Measurements from ENCODE around the gene PLCB4. TPM values are rescaled to one million over a fixed set of nuclear protein-coding genes. Genes with fewer than 3 reads are reported as not detected.
A peak's percentile ranks its signal among the peaks of the same experiment; 100 is the strongest.

The PLCB4 gene
- total RNA-seq, 1 experiment from 2014 or later: 0.91 TPM

DNA sequence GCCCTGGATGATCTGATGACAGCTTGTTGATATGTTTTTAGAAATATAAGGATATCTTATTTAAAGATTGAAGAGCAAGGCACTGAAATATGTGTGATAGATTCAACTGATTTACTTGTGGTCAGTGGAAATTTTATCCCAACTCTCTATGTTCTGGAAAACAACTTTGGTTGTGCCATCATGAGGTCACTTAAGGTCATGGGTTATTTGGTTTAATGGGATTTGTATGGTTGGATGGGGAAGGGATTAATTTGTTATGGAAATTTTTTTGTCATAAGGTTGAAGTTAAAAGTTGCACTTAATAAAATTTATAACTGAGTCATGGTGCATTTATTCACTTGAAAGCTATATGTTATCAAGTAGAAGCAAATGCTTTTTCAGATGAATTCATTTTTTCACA, 231.2 kb downstream of the PLCB4 start:
- H3K4me1 Mint-ChIP-seq (ENCODE audit: insufficient read depth, unreplicated experiment): peaks cover 19% of the 10 kb centered on the region
- BruUV-seq (replicated peaks): no TSS peak
- no peaks in the 10 kb centered on the region for H3K27me3 Mint-ChIP-seq (ENCODE audit: insufficient read depth, unreplicated experiment)

GRCh38 chr20:9300534-9300933, 231.6 kb downstream of the PLCB4 start:
- H3K27ac Mint-ChIP-seq (ENCODE audit: low read depth, unreplicated experiment): peak overlapping the region; percentile 36
- no TSS peak for BruUV-seq (replicated peaks)
- H3K9me3 Mint-ChIP-seq (ENCODE audit: unreplicated experiment): peaks cover 8% of the 10 kb centered on the region
- H3K4me3 Mint-ChIP-seq (ENCODE audit: unreplicated experiment): no peak overlapping the region
- TF ChIP-seq, protein P1, sequence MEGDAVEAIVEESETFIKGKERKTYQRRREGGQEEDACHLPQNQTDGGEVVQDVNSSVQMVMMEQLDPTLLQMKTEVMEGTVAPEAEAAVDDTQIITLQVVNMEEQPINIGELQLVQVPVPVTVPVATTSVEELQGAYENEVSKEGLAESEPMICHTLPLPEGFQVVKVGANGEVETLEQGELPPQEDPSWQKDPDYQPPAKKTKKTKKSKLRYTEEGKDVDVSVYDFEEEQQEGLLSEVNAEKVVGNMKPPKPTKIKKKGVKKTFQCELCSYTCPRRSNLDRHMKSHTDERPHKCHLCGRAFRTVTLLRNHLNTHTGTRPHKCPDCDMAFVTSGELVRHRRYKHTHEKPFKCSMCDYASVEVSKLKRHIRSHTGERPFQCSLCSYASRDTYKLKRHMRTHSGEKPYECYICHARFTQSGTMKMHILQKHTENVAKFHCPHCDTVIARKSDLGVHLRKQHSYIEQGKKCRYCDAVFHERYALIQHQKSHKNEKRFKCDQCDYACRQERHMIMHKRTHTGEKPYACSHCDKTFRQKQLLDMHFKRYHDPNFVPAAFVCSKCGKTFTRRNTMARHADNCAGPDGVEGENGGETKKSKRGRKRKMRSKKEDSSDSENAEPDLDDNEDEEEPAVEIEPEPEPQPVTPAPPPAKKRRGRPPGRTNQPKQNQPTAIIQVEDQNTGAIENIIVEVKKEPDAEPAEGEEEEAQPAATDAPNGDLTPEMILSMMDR (IDR thresholded peaks at IDR 0.05; ENCODE audit: unreplicated experiment): no peak
- peaks cover 20% of the 10 kb centered on the region for H3K4me1 Mint-ChIP-seq (ENCODE audit: insufficient read depth, unreplicated experiment)
- H3K36me3 Mint-ChIP-seq (ENCODE audit: insufficient read depth, unreplicated experiment): no peaks in the 10 kb centered on the region
- DNase-seq (ENCODE audit: unreplicated experiment): no peak
- no peaks in the 10 kb centered on the region for H3K27me3 Mint-ChIP-seq (ENCODE audit: insufficient read depth, unreplicated experiment)
- intact Hi-C loops (cut with micrococcal nuclease): no loop called here
- CTCF ChIA-PET: interaction anchor here (1.2 kb wide), 1 partner anchor 102 kb away, joined by 3 read pairs; no protein-coding TSS in a partner anchor
- POLR2A ChIA-PET: interaction anchor here (1.7 kb wide), 1 partner anchor 11 kb away, joined by 7 read pairs; no protein-coding TSS in a partner anchor

More for the DNA sequence above, 231.2 kb downstream of the PLCB4 start:
- ChIA-PET CTCF (no interaction called here), POLR2A (interaction anchor here (1.7 kb wide), 1 partner anchor 10 kb away, joined by 7 read pairs; no protein-coding TSS in a partner anchor)
- Mint-ChIP-seq H3K9me3 (ENCODE audit: unreplicated experiment) (peaks cover 8% of the 10 kb centered on the region), H3K4me3 (ENCODE audit: unreplicated experiment) (no peak overlapping the region), H3K36me3 (ENCODE audit: insufficient read depth, unreplicated experiment) (no peaks in the 10 kb centered on the region), H3K27ac (ENCODE audit: low read depth, unreplicated experiment) (no peak overlapping the region)
- DNase-seq (ENCODE audit: unreplicated experiment): no peak
- TF ChIP-seq, protein P1 (IDR thresholded peaks at IDR 0.05; ENCODE audit: unreplicated experiment): no peak
- intact Hi-C loops (cut with micrococcal nuclease): no loop called here

GRCh38 chr20:9301129-9302090, 232.5 kb downstream of the PLCB4 start:
- CTCF ChIA-PET: interaction anchor here (1.2 to 1.5 kb wide), 2 partner anchors 52 to 102 kb away, joined by 3 read pairs; no protein-coding TSS in a partner anchor
- peaks cover 29% of the 10 kb centered on the region for H3K4me1 Mint-ChIP-seq (ENCODE audit: insufficient read depth, unreplicated experiment)
- TF ChIP-seq, protein P1 (IDR thresholded peaks at IDR 0.05; ENCODE audit: unreplicated experiment): no peak
- intact Hi-C loops (cut with micrococcal nuclease): no loop called here
- no peak overlapping the region for H3K4me3 Mint-ChIP-seq (ENCODE audit: unreplicated experiment)
- DNase-seq (ENCODE audit: unreplicated experiment): peak; percentile 85
- peaks cover 8% of the 10 kb centered on the region for H3K9me3 Mint-ChIP-seq (ENCODE audit: unreplicated experiment)
- H3K36me3 Mint-ChIP-seq (ENCODE audit: insufficient read depth, unreplicated experiment): no peaks in the 10 kb centered on the region
- H3K27me3 Mint-ChIP-seq (ENCODE audit: insufficient read depth, unreplicated experiment): no peaks in the 10 kb centered on the region
- H3K27ac Mint-ChIP-seq (ENCODE audit: low read depth, unreplicated experiment): peak overlapping the region; percentile 36
- POLR2A ChIA-PET: interaction anchor here (0.6 to 1.7 kb wide), 4 partner anchors 12 to 408 kb away, joined by 3 to 7 read pairs (median 4); no protein-coding TSS in a partner anchor
- BruUV-seq (replicated peaks): no TSS peak

DNA sequence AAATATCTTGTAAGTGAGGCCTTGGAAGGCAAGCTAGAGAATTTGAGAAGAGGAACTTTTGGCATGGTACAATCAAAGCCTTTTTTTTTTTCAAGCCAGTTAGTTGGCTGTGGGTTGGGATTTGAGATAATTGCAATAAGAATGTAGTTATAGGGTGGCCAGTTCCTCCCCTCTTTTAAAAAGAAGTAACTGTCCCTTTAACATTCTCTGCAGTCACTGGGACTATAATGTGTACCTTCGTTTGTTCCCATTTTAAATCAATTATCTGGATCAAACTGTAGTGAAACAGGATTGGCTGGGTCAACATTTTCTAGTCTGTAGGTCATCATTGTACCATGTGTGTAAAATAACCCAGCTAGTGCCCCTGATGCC, 233.2 kb downstream of the PLCB4 start:
- Mint-ChIP-seq H3K9me3 (ENCODE audit: unreplicated experiment) (peaks cover 8% of the 10 kb centered on the region), H3K27ac (ENCODE audit: low read depth, unreplicated experiment) (peak overlapping the region; percentile 7), H3K4me1 (ENCODE audit: insufficient read depth, unreplicated experiment) (peaks cover 36% of the 10 kb centered on the region), H3K4me3 (ENCODE audit: unreplicated experiment) (no peak overlapping the region), H3K36me3 (ENCODE audit: insufficient read depth, unreplicated experiment) (no peaks in the 10 kb centered on the region), H3K27me3 (ENCODE audit: insufficient read depth, unreplicated experiment) (no peaks in the 10 kb centered on the region)
- no TSS peak for BruUV-seq (replicated peaks)
- no peak for DNase-seq (ENCODE audit: unreplicated experiment)
- CTCF ChIA-PET: interaction anchor here (1.5 kb wide), 1 partner anchor 51 kb away, joined by 3 read pairs; no protein-coding TSS in a partner anchor
- intact Hi-C loops (cut with micrococcal nuclease): no loop called here
- TF ChIP-seq, protein P1 (IDR thresholded peaks at IDR 0.05; ENCODE audit: unreplicated experiment): no peak
- POLR2A ChIA-PET: interaction anchor here (0.6 to 1.0 kb wide), 4 partner anchors 31 to 1132 kb away, joined by 3 to 4 read pairs (median 3); partner anchors contain the start of gene MKKS

Data from MCF 10A (cell line).